ENCODE results near the gene SCAPER.

Gene SCAPER

GRCh38 chr15:76682259-76682658, 222.9 kb downstream of the SCAPER start:
- TF ChIP-seq CTCF (IDR thresholded peaks at IDR 0.05; ENCODE audit: low read depth, low read length, missing control alignments): no peak
- no peak overlapping the region for H3K4me3 ChIP-seq (ENCODE audit: low read depth, low read length)
- DNase-seq (ENCODE audit: low read depth): no peak

GRCh38 chr15:76678766-76679165, 226.4 kb downstream of the SCAPER start:
- DNase-seq (ENCODE audit: low read depth): no peak

GRCh38 chr15:76674883-76675282, 230.3 kb downstream of the SCAPER start:
- no peak for DNase-seq (ENCODE audit: low read depth)
- TF ChIP-seq CTCF (IDR thresholded peaks at IDR 0.05; ENCODE audit: low read depth, low read length, missing control alignments): no peak
- H3K4me3 ChIP-seq (ENCODE audit: low read depth, low read length): no peak overlapping the region

More at GRCh38 chr15:76678766-76679165, 226.4 kb downstream of the SCAPER start:
- H3K4me3 ChIP-seq (ENCODE audit: low read depth, low read length): no peak overlapping the region
- no peak for TF ChIP-seq CTCF (IDR thresholded peaks at IDR 0.05; ENCODE audit: low read depth, low read length, missing control alignments)

- no peak for TF ChIP-seq CTCF (IDR thresholded peaks at IDR 0.05; ENCODE audit: low read depth, low read length, missing control alignments)
- H3K4me3 ChIP-seq (ENCODE audit: low read depth, low read length): no peak overlapping the region
- DNase-seq (ENCODE audit: low read depth): no peak
These were observed 235.5 kb downstream of the SCAPER start for GRCh38 chr15:76669521-76670207.

GRCh38 chr15:76668900-76669299, 236.2 kb downstream of the SCAPER start:
- H3K4me3 ChIP-seq (ENCODE audit: low read depth, low read length): no peak overlapping the region
- TF ChIP-seq CTCF (IDR thresholded peaks at IDR 0.05; ENCODE audit: low read depth, low read length, missing control alignments): no peak
- no peak for DNase-seq (ENCODE audit: low read depth)

GRCh38 chr15:76667943-76668715, 237.0 kb downstream of the SCAPER start:
- H3K4me3 ChIP-seq (ENCODE audit: low read depth, low read length): no peak overlapping the region
- TF ChIP-seq CTCF (IDR thresholded peaks at IDR 0.05; ENCODE audit: low read depth, low read length, missing control alignments): no peak
- no peak for DNase-seq (ENCODE audit: low read depth)

All from GM12864 (cell line).